ENCODE results near the gene ETFA.

Gene ETFA

GRCh38 chr15:76253691-76254473 is 57.4 kb downstream of the ETFA start:
- ATAC-seq: no peak
- TF ChIP-seq OSR1 (CRISPR knock-in tag; IDR thresholded peaks at IDR 0.05) (no peak), SNAI2 (CRISPR knock-in tag; IDR thresholded peaks at IDR 0.05) (no peak), ISL1 (CRISPR knock-in tag; IDR thresholded peaks at IDR 0.05) (0 out of 2 replicates have a peak, but pooled peaks have one; percentile 31), ARNTL (CRISPR knock-in tag; IDR thresholded peaks at IDR 0.05; ENCODE audit: borderline replicate concordance, low read depth) (no peak), ZFP3 (CRISPR knock-in tag; IDR thresholded peaks at IDR 0.05) (no peak), ZC3H10 (CRISPR knock-in tag; IDR thresholded peaks at IDR 0.05) (no peak)

GRCh38 chr15:76252249-76252648 is 59.0 kb downstream of the ETFA start:
- TF ChIP-seq ARNTL (CRISPR knock-in tag; IDR thresholded peaks at IDR 0.05; ENCODE audit: borderline replicate concordance, low read depth) (no peak), OSR1 (CRISPR knock-in tag; IDR thresholded peaks at IDR 0.05) (no peak), ZNF70 (CRISPR knock-in tag; IDR thresholded peaks at IDR 0.05) (no peak), PATZ1 (CRISPR knock-in tag; IDR thresholded peaks at IDR 0.05; ENCODE audit: borderline replicate concordance) (no peak), BACH2 (CRISPR knock-in tag; IDR thresholded peaks at IDR 0.05; ENCODE audit: borderline replicate concordance) (no peak), POU6F1 (CRISPR knock-in tag; IDR thresholded peaks at IDR 0.05; ENCODE audit: borderline replicate concordance, low read depth) (no peak), ZFP3 (CRISPR knock-in tag; IDR thresholded peaks at IDR 0.05) (no peak), ZNF8 (CRISPR knock-in tag; IDR thresholded peaks at IDR 0.05) (no peak), ISL1 (CRISPR knock-in tag; IDR thresholded peaks at IDR 0.05) (no peak), ESRRG (CRISPR knock-in tag; IDR thresholded peaks at IDR 0.05) (no peak), ZFP30 (CRISPR knock-in tag; IDR thresholded peaks at IDR 0.05) (no peak), CSRNP3 (CRISPR knock-in tag; IDR thresholded peaks at IDR 0.05) (no peak), ZC3H10 (CRISPR knock-in tag; IDR thresholded peaks at IDR 0.05) (no peak), TCF4 (CRISPR knock-in tag; IDR thresholded peaks at IDR 0.05; ENCODE audit: borderline replicate concordance) (no peak), CSDC2 (CRISPR knock-in tag; IDR thresholded peaks at IDR 0.05) (no peak), TOX (CRISPR knock-in tag; IDR thresholded peaks at IDR 0.05; ENCODE audit: borderline replicate concordance) (no peak)
- ATAC-seq: no peak

GRCh38 chr15:76251717-76252116 is 59.6 kb downstream of the ETFA start:
- no peak for ATAC-seq
- TF ChIP-seq CSDC2 (CRISPR knock-in tag; IDR thresholded peaks at IDR 0.05) (no peak), TCF4 (CRISPR knock-in tag; IDR thresholded peaks at IDR 0.05; ENCODE audit: borderline replicate concordance) (no peak), ARNTL (CRISPR knock-in tag; IDR thresholded peaks at IDR 0.05; ENCODE audit: borderline replicate concordance, low read depth) (no peak), ZNF565 (CRISPR knock-in tag; conservative IDR thresholded peaks at IDR 0.05; ENCODE audit: low read depth) (no peak), ZC3H10 (CRISPR knock-in tag; IDR thresholded peaks at IDR 0.05) (no peak), ZNF70 (CRISPR knock-in tag; IDR thresholded peaks at IDR 0.05) (no peak), SNAI2 (CRISPR knock-in tag; IDR thresholded peaks at IDR 0.05) (no peak), ZFP3 (CRISPR knock-in tag; IDR thresholded peaks at IDR 0.05) (no peak), PPARA (CRISPR knock-in tag; IDR thresholded peaks at IDR 0.05; ENCODE audit: borderline replicate concordance) (no peak), CREB5 (CRISPR knock-in tag; IDR thresholded peaks at IDR 0.05; ENCODE audit: low read depth) (no peak), ZNF8 (CRISPR knock-in tag; IDR thresholded peaks at IDR 0.05) (no peak), RARB (CRISPR knock-in tag; IDR thresholded peaks at IDR 0.05) (no peak), ESRRG (CRISPR knock-in tag; IDR thresholded peaks at IDR 0.05) (no peak), OSR1 (CRISPR knock-in tag; IDR thresholded peaks at IDR 0.05) (no peak)
